SK-N-SH treated with all-trans-retinoic acid at 6 μM for 48 hours (cell line): ENCODE data around the gene RASSF10.

Source experiments
- CSDC2 ChIP-seq: fragments of 250-450 bp; sonication (Bioruptor Pico); IDR thresholded peaks from 2 replicates; pipeline ENCODE4 v1.5.0; 2020; ENCODE audit warnings: mild to moderate bottlenecking, moderate library complexity
- CSRNP3 ChIP-seq: fragments of 250-450 bp; sonication (Bioruptor Pico); IDR thresholded peaks from 2 replicates; pipeline ENCODE4 v1.5.1; 2021; ENCODE audit warnings: mild to moderate bottlenecking, moderate library complexity
- GLIS3 ChIP-seq: fragments of 250-450 bp; sonication (Bioruptor Pico); IDR thresholded peaks from 2 replicates; pipeline ENCODE4 v1.5.0; 2020; ENCODE audit warnings: mild to moderate bottlenecking, moderate library complexity
- OSR1 ChIP-seq: fragments of 250-450 bp; sonication (Bioruptor Pico); IDR thresholded peaks from 2 replicates; pipeline ENCODE4 v1.8.0; 2022; ENCODE audit warnings: moderate library complexity, mild to moderate bottlenecking, inconsistent platforms
- PATZ1 ChIP-seq: fragments of 250-450 bp; sonication (Bioruptor Pico); IDR thresholded peaks from 2 replicates; pipeline ENCODE4 v1.8.0; 2020; ENCODE audit warnings: mild to moderate bottlenecking, moderate library complexity, borderline replicate concordance
- POU6F1 ChIP-seq: fragments of 250-450 bp; sonication (Bioruptor Pico); IDR thresholded peaks from 2 replicates; pipeline ENCODE4 v1.8.0; 2021; ENCODE audit warnings: low read depth, mild to moderate bottlenecking, moderate library complexity, borderline replicate concordance
- SNAI2 ChIP-seq: fragments of 250-450 bp; sonication (Bioruptor Pico); IDR thresholded peaks from 2 replicates; pipeline ENCODE4 v1.5.0; 2020; ENCODE audit warnings: mild to moderate bottlenecking, moderate library complexity
- ZFP3 ChIP-seq: fragments of 250-450 bp; sonication (Bioruptor Pico); IDR thresholded peaks from 2 replicates; pipeline ENCODE4 v1.5.0; 2020; ENCODE audit warnings: mild to moderate bottlenecking, moderate library complexity
- ZFP30 ChIP-seq: fragments of 450-650 bp; formaldehyde crosslinking; IDR thresholded peaks from 2 replicates; pipeline ENCODE4 v1.5.0; 2022; ENCODE audit warnings: mild to moderate bottlenecking, moderate library complexity
- ZNF565 ChIP-seq: fragments of 450-650 bp; formaldehyde crosslinking; conservative IDR thresholded peaks from 2 replicates; pipeline ENCODE4 v1.5.0; 2020; ENCODE audit warnings: low read depth, mild to moderate bottlenecking, moderate library complexity
- ZNF8 ChIP-seq: fragments of 450-650 bp; formaldehyde crosslinking; IDR thresholded peaks from 2 replicates; pipeline ENCODE4 v1.5.0; 2020; ENCODE audit warnings: mild to moderate bottlenecking, moderate library complexity

GRCh38 chr11:13008061-13008435 is 1.1 kb upstream of the RASSF10 start:
- TF ChIP-seq PATZ1 (CRISPR knock-in tag) (no peak), POU6F1 (CRISPR knock-in tag) (no peak), ZNF8 (CRISPR knock-in tag) (no peak), ZNF565 (no peak), OSR1 (CRISPR knock-in tag) (no peak), SNAI2 (CRISPR knock-in tag) (no peak), ZFP3 (CRISPR knock-in tag) (no peak), CSDC2 (CRISPR knock-in tag) (no peak), CSRNP3 (no peak), ZFP30 (CRISPR knock-in tag) (no peak), GLIS3 (CRISPR knock-in tag) (no peak)
